ENCODE measurements around the gene SSNA1. TPM values are rescaled to one million over a fixed set of nuclear protein-coding genes. Genes with fewer than 3 reads are reported as not detected.

Gene SSNA1
- total and polyA plus RNA-seq, 4 donors = 30.5 to 87.1 (median 57.2) TPM

GRCh38 chr9:137218212-137218753 lies 29.8 kb downstream of the SSNA1 start:
- no peak for DNase-seq
- H3K27ac ChIP-seq (ENCODE audit: low read depth in 1 of 2, low read length in 2 of 2) = no peak overlapping the region
- no peaks in the 10 kb centered on the region for H3K9me3 ChIP-seq (ENCODE audit: control insufficient read depth, low read length)
- WGBS, 2 donors = 93% methylated on average over 28 to 30 of the region's 30 CpGs
- no peaks in the 10 kb centered on the region for H3K36me3 ChIP-seq (ENCODE audit: control insufficient read depth in 1 of 2, insufficient read depth in 2 of 2, low read length in 1 of 2)
- H3K27me3 ChIP-seq (ENCODE audit: control insufficient read depth in 1 of 2, insufficient read depth in 2 of 2, low read length in 1 of 2) = no peaks in the 10 kb centered on the region
- H3K4me3 ChIP-seq (ENCODE audit: low read length in 2 of 2) = no peak overlapping the region
- intact Hi-C loops (cut with DNase I) = no loop called here
- no peak for ATAC-seq (ENCODE audit: low FRiP score)
- no peaks in the 10 kb centered on the region for H3K4me1 ChIP-seq (ENCODE audit: control insufficient read depth in 1 of 2, insufficient read depth in 2 of 2, low read length in 2 of 2)

GRCh38 chr9:137218754-137219271 lies 30.3 kb downstream of the SSNA1 start:
- ATAC-seq (ENCODE audit: low FRiP score) = no peak
- Histone ChIP-seq H3K4me3 (ENCODE audit: low read length in 2 of 2) (no peak overlapping the region), H3K27ac (ENCODE audit: low read depth in 1 of 2, low read length in 2 of 2) (no peak overlapping the region), H3K9me3 (ENCODE audit: control insufficient read depth, low read length) (no peaks in the 10 kb centered on the region), H3K27me3 (ENCODE audit: control insufficient read depth in 1 of 2, insufficient read depth in 2 of 2, low read length in 1 of 2) (no peaks in the 10 kb centered on the region), H3K4me1 (ENCODE audit: control insufficient read depth in 1 of 2, insufficient read depth in 2 of 2, low read length in 2 of 2) (no peaks in the 10 kb centered on the region), H3K36me3 (ENCODE audit: control insufficient read depth in 1 of 2, insufficient read depth in 2 of 2, low read length in 1 of 2) (no peaks in the 10 kb centered on the region)
- WGBS, 2 donors = 59 to 73% methylated on average over 12 of the region's 12 CpGs
- intact Hi-C loops (cut with DNase I) = no loop called here
- DNase-seq = no peak

- ATAC-seq (ENCODE audit: low FRiP score) (no peak), DNase-seq (no peak)
- Histone ChIP-seq H3K36me3 (ENCODE audit: control insufficient read depth in 1 of 2, insufficient read depth in 2 of 2, low read length in 1 of 2) (no peaks in the 10 kb centered on the region), H3K27ac (ENCODE audit: low read depth in 1 of 2, low read length in 2 of 2) (no peak overlapping the region), H3K4me1 (ENCODE audit: control insufficient read depth in 1 of 2, insufficient read depth in 2 of 2, low read length in 2 of 2) (no peaks in the 10 kb centered on the region), H3K9me3 (ENCODE audit: control insufficient read depth, low read length) (no peaks in the 10 kb centered on the region), H3K4me3 (ENCODE audit: low read length in 2 of 2) (no peak overlapping the region), H3K27me3 (ENCODE audit: control insufficient read depth in 1 of 2, insufficient read depth in 2 of 2, low read length in 1 of 2) (no peaks in the 10 kb centered on the region)
- intact Hi-C loops (cut with DNase I) = no loop called here
- WGBS, 2 donors = 92% methylated on average over 10 of the region's 10 CpGs
These were observed 31.4 kb downstream of the SSNA1 start for GRCh38 chr9:137219757-137220316.

- H3K9me3 ChIP-seq (ENCODE audit: control insufficient read depth, low read length) = no peaks in the 10 kb centered on the region
- DNase-seq (no peak), ATAC-seq (ENCODE audit: low FRiP score) (no peak)
- H3K27ac ChIP-seq (ENCODE audit: low read depth in 1 of 2, low read length in 2 of 2) = no peak overlapping the region
- no peak overlapping the region for H3K4me3 ChIP-seq (ENCODE audit: low read length in 2 of 2)
- 93 to 94% methylated on average over 51 to 52 of the region's 52 CpGs for WGBS, 2 donors
- H3K27me3 ChIP-seq (ENCODE audit: control insufficient read depth in 1 of 2, insufficient read depth in 2 of 2, low read length in 1 of 2) = no peaks in the 10 kb centered on the region
- intact Hi-C loops (cut with DNase I) = no loop called here
- no peaks in the 10 kb centered on the region for H3K4me1 ChIP-seq (ENCODE audit: control insufficient read depth in 1 of 2, insufficient read depth in 2 of 2, low read length in 2 of 2)
- H3K36me3 ChIP-seq (ENCODE audit: control insufficient read depth in 1 of 2, insufficient read depth in 2 of 2, low read length in 1 of 2) = no peaks in the 10 kb centered on the region
These were observed 32.0 kb downstream of the SSNA1 start for GRCh38 chr9:137220317-137221094.

GRCh38 chr9:137221095-137221505 lies 32.6 kb downstream of the SSNA1 start:
- H3K36me3 ChIP-seq (ENCODE audit: control insufficient read depth in 1 of 2, insufficient read depth in 2 of 2, low read length in 1 of 2) = no peaks in the 10 kb centered on the region
- DNase-seq (no peak), ATAC-seq (ENCODE audit: low FRiP score) (no peak)
- no peak overlapping the region for H3K27ac ChIP-seq (ENCODE audit: low read depth in 1 of 2, low read length in 2 of 2)
- H3K4me1 ChIP-seq (ENCODE audit: control insufficient read depth in 1 of 2, insufficient read depth in 2 of 2, low read length in 2 of 2) = no peaks in the 10 kb centered on the region
- WGBS, 2 donors = 90% methylated on average over 9 to 14 of the region's 14 CpGs
- no peaks in the 10 kb centered on the region for H3K9me3 ChIP-seq (ENCODE audit: control insufficient read depth, low read length)
- no peak overlapping the region for H3K4me3 ChIP-seq (ENCODE audit: low read length in 2 of 2)
- no peaks in the 10 kb centered on the region for H3K27me3 ChIP-seq (ENCODE audit: control insufficient read depth in 1 of 2, insufficient read depth in 2 of 2, low read length in 1 of 2)
- intact Hi-C loops (cut with DNase I) = no loop called here

GRCh38 chr9:137221506-137222111 lies 33.1 kb downstream of the SSNA1 start:
- Histone ChIP-seq H3K4me3 (ENCODE audit: low read length in 2 of 2) (peak overlapping the region; percentile 3 to 40), H3K9me3 (ENCODE audit: control insufficient read depth, low read length) (no peaks in the 10 kb centered on the region), H3K4me1 (ENCODE audit: control insufficient read depth in 1 of 2, insufficient read depth in 2 of 2, low read length in 2 of 2) (no peaks in the 10 kb centered on the region), H3K27me3 (ENCODE audit: control insufficient read depth in 1 of 2, insufficient read depth in 2 of 2, low read length in 1 of 2) (no peaks in the 10 kb centered on the region), H3K27ac (ENCODE audit: low read depth in 1 of 2, low read length in 2 of 2) (no peak overlapping the region), H3K36me3 (ENCODE audit: control insufficient read depth in 1 of 2, insufficient read depth in 2 of 2, low read length in 1 of 2) (no peaks in the 10 kb centered on the region)
- intact Hi-C loops (cut with DNase I) = no loop called here
- WGBS, 2 donors = 8 to 9% methylated on average over 39 to 61 of the region's 61 CpGs
- DNase-seq (no peak), ATAC-seq (ENCODE audit: low FRiP score) (no peak)

GRCh38 chr9:137222190-137223077 lies 34.0 kb downstream of the SSNA1 start, which contains the start of gene RNF208:
Gene RNF208, minus strand, starts transcription at chr9:137222240. Its CDS starts 1,028 bp downstream, at chr9:137221212.
- no peaks in the 10 kb centered on the region for H3K27me3 ChIP-seq (ENCODE audit: control insufficient read depth in 1 of 2, insufficient read depth in 2 of 2, low read length in 1 of 2)
- intact Hi-C loops (cut with DNase I) = no loop called here
- DNase-seq (no peak), ATAC-seq (ENCODE audit: low FRiP score) (peak; percentile 0)
- 4 to 6% methylated on average over 46 to 88 of the region's 88 CpGs for WGBS, 2 donors
- H3K27ac ChIP-seq (ENCODE audit: low read depth in 1 of 2, low read length in 2 of 2) = peak within 1 kb of the TSS in 1 of 2 donors; percentile 8
- no peaks in the 10 kb centered on the region for H3K9me3 ChIP-seq (ENCODE audit: control insufficient read depth, low read length)
- H3K4me1 ChIP-seq (ENCODE audit: control insufficient read depth in 1 of 2, insufficient read depth in 2 of 2, low read length in 2 of 2) = no peaks in the 10 kb centered on the region
- no peaks in the 10 kb centered on the region for H3K36me3 ChIP-seq (ENCODE audit: control insufficient read depth in 1 of 2, insufficient read depth in 2 of 2, low read length in 1 of 2)
- H3K4me3 ChIP-seq (ENCODE audit: low read length in 2 of 2) = peak within 1 kb of the TSS; percentile 3 to 40
